IMR-90 (cell line): ENCODE results near the gene SEMA5A. TPM values are rescaled to one million over a fixed set of nuclear protein-coding genes. Genes with fewer than 3 reads are reported as not detected.
A peak's percentile ranks its signal among the peaks of the same experiment; 100 is the strongest.

Experiments
- ATAC-seq: fragments of 200-7000 bp; cut with Tn5 transposase; 2 replicates; pipeline ENCODE4 v1.9.1; 2020; ENCODE audit warnings: low read depth, mild to moderate bottlenecking, moderate library complexity
- BruUV-seq: library from RNA; stranded (reverse); fragments of 400-500 nt; replicated peaks from 2 replicates; lab custom pipeline; 2021; lab: Mats Ljungman, UMichigan
- CTCF ChIA-PET: fragments of 300-600 bp; formaldehyde crosslinking; extraction: SDS; loops from one replicate; lab custom pipeline; 2021; ENCODE audit warnings: antibody characterized with exemption; lab: Yijun Ruan, JAX
- POLR2A ChIA-PET: fragments of 300-600 bp; sonication (Branson Sonifier 250); formaldehyde crosslinking; loops from one replicate; lab custom pipeline; 2022; ENCODE audit warnings: antibody characterized with exemption; ENCODE audit not compliant: unreplicated experiment; lab: Charles Lee
- DNase-seq: peaks from one replicate; pipeline ENCODE4 v3.0.0; 2013
- H2AFZ ChIP-seq: replicated peaks from 2 replicates; pipeline ENCODE3; 2013; ENCODE audit warnings: low read length, mild to moderate bottlenecking; ENCODE audit not compliant: poor library complexity
- H2AK5ac ChIP-seq: 2 replicates; pipeline ENCODE4 v1.6.1; 2013; ENCODE audit warnings: low read depth, low read length, inconsistent platforms
- H2AK9ac ChIP-seq: replicated peaks from 2 replicates; pipeline ENCODE3; 2013; ENCODE audit warnings: mild to moderate bottlenecking, low read depth, low read length, moderate library complexity; ENCODE audit not compliant: poor library complexity
- H2BK120ac ChIP-seq: 2 replicates; pipeline ENCODE4 v1.6.1; 2013; ENCODE audit warnings: low read depth, low read length, inconsistent platforms
- H2BK15ac ChIP-seq: 3 replicates; pipeline ENCODE4 v1.6.1; 2013; ENCODE audit warnings: low read depth, low read length, inconsistent platforms
- H2BK20ac ChIP-seq: 2 replicates; pipeline ENCODE4 v1.6.1; 2013; ENCODE audit warnings: low read depth, mild to moderate bottlenecking, inconsistent platforms, low read length, moderate library complexity
- H2BK5ac ChIP-seq: 2 replicates; pipeline ENCODE4 v1.6.1; 2013; ENCODE audit warnings: mild to moderate bottlenecking, low read depth, low read length, inconsistent platforms; ENCODE audit not compliant: poor library complexity, severe bottlenecking
- H3K14ac ChIP-seq: replicated peaks from 2 replicates; pipeline ENCODE4 v1.6.1; 2013; ENCODE audit warnings: low read depth, low read length, inconsistent platforms
- H3K18ac ChIP-seq: 2 replicates; pipeline ENCODE4 v1.6.1; 2013; ENCODE audit warnings: low read depth, low read length, control low read depth
- H3K23ac ChIP-seq: 2 replicates; pipeline ENCODE4 v1.6.1; 2013; ENCODE audit warnings: low read depth, low read length, inconsistent platforms
- H3K27ac ChIP-seq: 2 replicates; pipeline ENCODE4 v1.5.1; 2013; ENCODE audit warnings: mild to moderate bottlenecking, control low read depth, low read length; ENCODE audit not compliant: insufficient read depth
- H3K27me3 ChIP-seq: 2 replicates; pipeline ENCODE4 v1.6.1; 2013; ENCODE audit warnings: low read length; ENCODE audit not compliant: control insufficient read depth, insufficient read depth
- H3K36me3 ChIP-seq: 2 replicates; pipeline ENCODE4 v1.6.1; 2013; ENCODE audit warnings: low read length, mixed read lengths; ENCODE audit not compliant: control insufficient read depth, insufficient read depth
- H3K4ac ChIP-seq: 2 replicates; pipeline ENCODE4 v1.6.1; 2013; ENCODE audit warnings: low read depth, low read length, inconsistent platforms
- H3K4me1 ChIP-seq: 2 replicates; pipeline ENCODE4 v1.6.1; 2013; ENCODE audit warnings: low read length, mixed read lengths; ENCODE audit not compliant: control insufficient read depth, insufficient read depth
- H3K4me2 ChIP-seq: 2 replicates; pipeline ENCODE4 v1.6.1; 2013; ENCODE audit warnings: low read depth, mild to moderate bottlenecking, control low read depth, low read length, moderate library complexity
- H3K4me3 ChIP-seq: 2 replicates; pipeline ENCODE4 v1.5.1; 2013; ENCODE audit warnings: low read depth, mild to moderate bottlenecking, control low read depth, low read length, moderate library complexity; ENCODE audit not compliant: insufficient read depth
- H3K56ac ChIP-seq: 2 replicates; pipeline ENCODE4 v1.6.1; 2013; ENCODE audit warnings: low read length, inconsistent platforms; ENCODE audit not compliant: insufficient read depth; ENCODE audit errors: extremely low read depth
- H3K79me1 ChIP-seq, 2 experiments: 2 replicates each; pipeline ENCODE4 v1.6.1; 2013; ENCODE audit warnings: low read length in 2 of 2, inconsistent platforms in 1 of 2, low read depth in 1 of 2
- H3K9ac ChIP-seq: 2 replicates; pipeline ENCODE4 v1.6.1; 2013; ENCODE audit warnings: low read depth, low read length, control low read depth
- H3K9me1 ChIP-seq: 2 replicates; pipeline ENCODE4 v1.6.1; 2013; ENCODE audit warnings: low read length, inconsistent platforms; ENCODE audit not compliant: insufficient read depth
- H3K9me3 ChIP-seq: 2 replicates; pipeline ENCODE4 v1.6.1; 2013; ENCODE audit warnings: low read length; ENCODE audit not compliant: control insufficient read depth, insufficient read depth
- H4K20me1 ChIP-seq: 2 replicates; pipeline ENCODE4 v1.6.1; 2013; ENCODE audit warnings: low read length, inconsistent platforms; ENCODE audit not compliant: insufficient read depth
- H4K5ac ChIP-seq: 2 replicates; pipeline ENCODE4 v1.6.1; 2013; ENCODE audit warnings: mild to moderate bottlenecking, low read depth, low read length, control low read depth
- H4K8ac ChIP-seq, 2 experiments: 2 replicates each; pipeline ENCODE4 v1.6.1; 2013; ENCODE audit warnings: low read depth in 2 of 2, low read length in 2 of 2, control low read depth in 1 of 2, inconsistent platforms in 1 of 2
- H4K91ac ChIP-seq: 2 replicates; pipeline ENCODE4 v1.6.1; 2013; ENCODE audit warnings: low read depth, low read length, inconsistent platforms; ENCODE audit not compliant: insufficient read depth
- BHLHE40 ChIP-seq: fragments of 150-350 bp; IDR thresholded peaks from 2 replicates; pipeline ENCODE4 v1.6.1; 2016; ENCODE audit warnings: mild to moderate bottlenecking, low read depth, low read length
- CHD1 ChIP-seq: IDR thresholded peaks from 2 replicates; pipeline ENCODE4 v1.6.1; 2012; ENCODE audit warnings: low read depth, low read length, improper control_type of control experiment
- FOS ChIP-seq: fragments of 150-350 bp; IDR thresholded peaks from 2 replicates; pipeline ENCODE4 v1.6.1; 2016; ENCODE audit warnings: low read depth, low read length
- MAFK ChIP-seq: IDR thresholded peaks from 2 replicates; pipeline ENCODE4 v1.6.1; 2012; ENCODE audit warnings: low read depth, low read length, improper control_type of control experiment
- MAZ ChIP-seq: IDR thresholded peaks from 2 replicates; pipeline ENCODE4 v1.6.1; 2012; ENCODE audit warnings: low read depth, mild to moderate bottlenecking, low read length, improper control_type of control experiment, moderate library complexity, borderline replicate concordance
- MXI1 ChIP-seq: IDR thresholded peaks from 2 replicates; pipeline ENCODE4 v1.6.1; 2012; ENCODE audit warnings: low read depth, mild to moderate bottlenecking, low read length, moderate library complexity, borderline replicate concordance
- NFE2L2 ChIP-seq: fragments of 150-350 bp; IDR thresholded peaks from 2 replicates; pipeline ENCODE4 v1.6.1; 2016; ENCODE audit warnings: low read depth, mild to moderate bottlenecking, low read length
- POLR2A ChIP-seq: IDR thresholded peaks from 2 replicates; pipeline ENCODE4 v1.6.1; 2012; ENCODE audit warnings: mild to moderate bottlenecking, low read depth, low read length
- RAD21 ChIP-seq: IDR thresholded peaks from 2 replicates; pipeline ENCODE4 v1.6.1; 2012; ENCODE audit warnings: low read length, improper control_type of control experiment
- RCOR1 ChIP-seq: IDR thresholded peaks from 2 replicates; pipeline ENCODE4 v1.6.1; 2012; ENCODE audit warnings: mild to moderate bottlenecking, low read length, improper control_type of control experiment; ENCODE audit not compliant: insufficient replicate concordance
- RFX5 ChIP-seq: IDR thresholded peaks from 2 replicates; pipeline ENCODE4 v1.8.0; 2012; ENCODE audit warnings: low read depth, mild to moderate bottlenecking, low read length, moderate library complexity
- SMC3 ChIP-seq: fragments of 150-350 bp; IDR thresholded peaks from 2 replicates; pipeline ENCODE4 v1.6.1; 2016; ENCODE audit warnings: low read depth, mild to moderate bottlenecking, antibody characterized with exemption, low read length, moderate library complexity
- WGBS, 2 experiments: methylation state at CpG; one replicate each; pipeline versions ENCODE4 v1.1.5 to v1.1.7; 2013; ENCODE audit warnings: missing lambda C conversion rate in 2 of 2; ENCODE audit not compliant: insufficient read length in 1 of 2; ENCODE audit errors: extremely low coverage in 2 of 2; 5-methylcytosine and 5-hydroxymethylcytosine counted together
- dilution Hi-C: fragments of 300-500 bp; cut with HindIII; formaldehyde crosslinking; loops from one replicate; pipeline ENCODE4 v1.14.3; 2018; ENCODE audit warnings: low sequenced_read_pairs; ENCODE audit not compliant: unreplicated experiment
- in situ Hi-C: fragments of 300-500 bp; cut with MboI; formaldehyde crosslinking; loops from 3 replicates; pipeline ENCODE4 v1.14.3; 2019; ENCODE audit warnings: low sequenced_read_pairs, inconsistent platforms, mixed read lengths
- intact Hi-C: fragments of 100-400 bp; cut with micrococcal nuclease; formaldehyde crosslinking; loops from 2 replicates; pipeline ENCODE4 v1.10.0; 2022
- polyA plus RNA-seq, 3 experiments: library from polyadenylated mRNA; depleted of rRNA; stranded (reverse); fragments of >200 nt; gene quantifications; 2 replicates each; pipeline ENCODE4 v1.2.3, GENCODE V29; 2012; ENCODE audit warnings: low replicate concordance in 1 of 3
- total RNA-seq: library from RNA; depleted of rRNA; stranded (reverse); fragments of >200 nt; gene quantifications from 2 replicates; pipeline ENCODE4 v1.2.3, GENCODE V29; 2012
- TF ChIP-seq, protein P1 (sequence below): fragments of 150-350 bp; IDR thresholded peaks from 2 replicates; pipeline ENCODE4 v1.6.1; 2017; ENCODE audit warnings: mild to moderate bottlenecking, antibody characterized with exemption, low read length, low read depth
- TF ChIP-seq, protein P2 (sequence below): conservative IDR thresholded peaks from 2 replicates; pipeline ENCODE4 v1.5.1; 2012; ENCODE audit warnings: mild to moderate bottlenecking, low read depth, low read length, improper control_type of control experiment

Gene SEMA5A
- total and polyA plus RNA-seq, 2 of the 4 experiments (the other 2 are of a cell fraction) = 8.2 to 9.9 TPM

DNA sequence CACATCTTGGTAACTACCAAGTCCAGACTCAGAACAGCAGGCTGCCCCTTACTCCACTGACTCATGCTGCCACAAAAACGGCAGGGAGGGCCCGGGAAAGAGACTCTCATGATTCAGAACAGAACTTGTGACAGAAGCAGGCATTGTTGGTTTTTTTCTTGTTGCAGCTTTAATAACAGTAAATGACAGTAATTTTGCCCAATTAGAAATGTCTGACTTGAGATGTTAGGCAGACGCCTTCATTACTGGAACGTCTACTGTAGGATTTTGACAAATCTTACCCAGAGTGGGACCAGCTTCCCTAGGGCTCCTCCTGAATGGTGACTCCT, 77.9 kb downstream of the SEMA5A start:
- dilution Hi-C loops (no loop called here), intact Hi-C loops (no loop called here), in situ Hi-C loops (no loop called here)
- H2AK5ac ChIP-seq = no peak overlapping the region
- peak overlapping the region; percentile 43 for H3K14ac ChIP-seq
- peaks cover 4% of the 10 kb centered on the region; the same call in 1 of the 2 replicates for H3K9me1 ChIP-seq
- peaks cover 4% of the 10 kb centered on the region for H3K4me1 ChIP-seq
- H3K27me3 ChIP-seq = no peaks in the 10 kb centered on the region
- H3K79me1 ChIP-seq = peaks cover 3 to 35% of the 10 kb centered on the region in 2 experiments; a peak in 3 of 4 replicates
- no peaks in the 10 kb centered on the region for H3K9me3 ChIP-seq
- ATAC-seq (peak; percentile 100), DNase-seq (peak; percentile 94)
- 0 out of 2 replicates have a peak overlapping the region, but pooled peaks have one; percentile 34 for H4K91ac ChIP-seq
- WGBS, 2 experiments = no CpG with 5 or more reads among the region's 4 CpGs
- peaks cover 3% of the 10 kb centered on the region; the same call in 1 of the 2 replicates for H4K20me1 ChIP-seq
- ChIA-PET CTCF (no interaction called here), POLR2A (interaction anchor here (0.7 kb wide), 1 partner anchor 16 kb away, joined by 3 read pairs; no protein-coding TSS in a partner anchor)
- H3K9ac ChIP-seq = no peak overlapping the region
- H3K4me3 ChIP-seq = no peak overlapping the region
- H2BK5ac ChIP-seq = peak overlapping the region; percentile 8
- H3K27ac ChIP-seq = no peak overlapping the region
- H3K36me3 ChIP-seq = no peaks in the 10 kb centered on the region
- no peak overlapping the region for H2BK15ac ChIP-seq
- H3K18ac ChIP-seq = no peak overlapping the region; the same call in 1 of the 2 replicates
- no peak overlapping the region for H2BK20ac ChIP-seq
- peak overlapping the region; percentile 63; the same call in 1 of the 2 replicates for H3K4me2 ChIP-seq
- no peak overlapping the region for H4K5ac ChIP-seq
- TF ChIP-seq RCOR1 (peak; percentile 35), CHD1 (no peak), POLR2A (no peak), RFX5 (no peak), FOS (peak; percentile 70), SMC3 (no peak), RAD21 (peak; percentile 19; the same call in 1 of the 2 replicates), BHLHE40 (no peak), MXI1 (peak; percentile 67; the same call in 1 of the 2 replicates), NFE2L2 (no peak), MAZ (no peak), MAFK (no peak)
- TF ChIP-seq, protein P1, sequence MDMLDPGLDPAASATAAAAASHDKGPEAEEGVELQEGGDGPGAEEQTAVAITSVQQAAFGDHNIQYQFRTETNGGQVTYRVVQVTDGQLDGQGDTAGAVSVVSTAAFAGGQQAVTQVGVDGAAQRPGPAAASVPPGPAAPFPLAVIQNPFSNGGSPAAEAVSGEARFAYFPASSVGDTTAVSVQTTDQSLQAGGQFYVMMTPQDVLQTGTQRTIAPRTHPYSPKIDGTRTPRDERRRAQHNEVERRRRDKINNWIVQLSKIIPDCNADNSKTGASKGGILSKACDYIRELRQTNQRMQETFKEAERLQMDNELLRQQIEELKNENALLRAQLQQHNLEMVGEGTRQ = no peak
- TF ChIP-seq, protein P2, sequence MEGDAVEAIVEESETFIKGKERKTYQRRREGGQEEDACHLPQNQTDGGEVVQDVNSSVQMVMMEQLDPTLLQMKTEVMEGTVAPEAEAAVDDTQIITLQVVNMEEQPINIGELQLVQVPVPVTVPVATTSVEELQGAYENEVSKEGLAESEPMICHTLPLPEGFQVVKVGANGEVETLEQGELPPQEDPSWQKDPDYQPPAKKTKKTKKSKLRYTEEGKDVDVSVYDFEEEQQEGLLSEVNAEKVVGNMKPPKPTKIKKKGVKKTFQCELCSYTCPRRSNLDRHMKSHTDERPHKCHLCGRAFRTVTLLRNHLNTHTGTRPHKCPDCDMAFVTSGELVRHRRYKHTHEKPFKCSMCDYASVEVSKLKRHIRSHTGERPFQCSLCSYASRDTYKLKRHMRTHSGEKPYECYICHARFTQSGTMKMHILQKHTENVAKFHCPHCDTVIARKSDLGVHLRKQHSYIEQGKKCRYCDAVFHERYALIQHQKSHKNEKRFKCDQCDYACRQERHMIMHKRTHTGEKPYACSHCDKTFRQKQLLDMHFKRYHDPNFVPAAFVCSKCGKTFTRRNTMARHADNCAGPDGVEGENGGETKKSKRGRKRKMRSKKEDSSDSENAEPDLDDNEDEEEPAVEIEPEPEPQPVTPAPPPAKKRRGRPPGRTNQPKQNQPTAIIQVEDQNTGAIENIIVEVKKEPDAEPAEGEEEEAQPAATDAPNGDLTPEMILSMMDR = no peak
- BruUV-seq = no TSS peak
- no peak overlapping the region for H3K56ac ChIP-seq
- no peak overlapping the region for H2BK120ac ChIP-seq
- H3K23ac ChIP-seq = no peak overlapping the region
- H4K8ac ChIP-seq = peak overlapping the region in 1 of 2 experiments; percentile 37; a peak in 2 of 4 replicates
- peak overlapping the region; percentile 23 for H2AK9ac ChIP-seq
- 0 out of 2 replicates have a peak overlapping the region, but pooled peaks have one; percentile 11 for H3K4ac ChIP-seq
- H2AFZ ChIP-seq = no peak overlapping the region
